A673 (cell line): ENCODE measurements around the gene LRRC23. TPM values are rescaled to one million over a fixed set of nuclear protein-coding genes. Genes with fewer than 3 reads are reported as not detected.

ENCODE experiments used
- BruUV-seq: library from RNA; stranded (reverse); fragments of 400-500 nt; replicated peaks from 2 replicates; lab custom pipeline; 2021; lab: Mats Ljungman, UMichigan
- CTCF ChIA-PET: fragments of 300-600 bp; sonication (Branson Sonifier 250); formaldehyde crosslinking; loops from one replicate; lab custom pipeline; 2022; ENCODE audit warnings: antibody characterized with exemption; lab: Charles Lee
- POLR2A ChIA-PET: fragments of 300-600 bp; sonication (Branson Sonifier 250); formaldehyde crosslinking; loops from one replicate; lab custom pipeline; 2022; ENCODE audit warnings: antibody characterized with exemption; ENCODE audit not compliant: low non-redundant PET; lab: Charles Lee
- DNase-seq: peaks from one replicate; pipeline ENCODE4 v3.0.0-alpha.2; 2015; ENCODE audit warnings: low spot score
- H3K27ac ChIP-seq: fragments of 200-600 bp; sonication (generic); 2 replicates; pipeline ENCODE4 v1.5.1; 2016; ENCODE audit warnings: mixed run types, low read depth, mild to moderate bottlenecking, mixed read lengths, antibody characterized with exemption, low read length; ENCODE audit not compliant: poor library complexity, severe bottlenecking
- H3K27me3 ChIP-seq: fragments of 200-600 bp; sonication (generic); replicated peaks from 2 replicates; pipeline ENCODE4 v1.6.1; 2017; ENCODE audit warnings: mixed run types, low read depth, mild to moderate bottlenecking, mixed read lengths, antibody characterized with exemption, low read length; ENCODE audit not compliant: insufficient read depth, poor library complexity
- H3K36me3 ChIP-seq: fragments of 200-600 bp; sonication (generic); 2 replicates; pipeline ENCODE4 v1.6.1; 2016; ENCODE audit warnings: mixed run types, mild to moderate bottlenecking, mixed read lengths, antibody characterized with exemption, low read length; ENCODE audit not compliant: insufficient read depth, poor library complexity, severe bottlenecking
- H3K4me1 ChIP-seq: fragments of 200-600 bp; sonication (generic); 2 replicates; pipeline ENCODE4 v1.6.1; 2017; ENCODE audit warnings: mixed run types, mild to moderate bottlenecking, mixed read lengths, antibody characterized with exemption, low read length; ENCODE audit not compliant: insufficient read depth, poor library complexity, severe bottlenecking
- H3K4me3 ChIP-seq: fragments of 200-600 bp; sonication (generic); 2 replicates; pipeline ENCODE4 v1.5.1; 2016; ENCODE audit warnings: low read depth, mixed run types, mild to moderate bottlenecking, mixed read lengths, low read length; ENCODE audit not compliant: poor library complexity, severe bottlenecking
- H3K9me3 ChIP-seq: fragments of 200-600 bp; sonication (generic); 2 replicates; pipeline ENCODE4 v1.6.1; 2016; ENCODE audit warnings: mixed run types, low read depth, mild to moderate bottlenecking, mixed read lengths, antibody characterized with exemption, low read length; ENCODE audit not compliant: poor library complexity, severe bottlenecking
- EZH2 ChIP-seq: fragments of 200-600 bp; sonication (generic); IDR thresholded peaks from 2 replicates; pipeline ENCODE4 v1.6.1; 2017; ENCODE audit warnings: borderline replicate concordance, low read depth, mild to moderate bottlenecking, mixed read lengths, antibody characterized with exemption, low read length; ENCODE audit not compliant: poor library complexity, severe bottlenecking
- intact Hi-C: fragments of 100-400 bp; cut with micrococcal nuclease; formaldehyde crosslinking; loops from one replicate; pipeline ENCODE4 v1.10.0; 2022; ENCODE audit not compliant: unreplicated experiment
- total RNA-seq: library from RNA; stranded (reverse); gene quantifications from 2 replicates; pipeline ENCODE4 v1.2.3, GENCODE V29; 2021
- TF ChIP-seq, protein P1 (sequence below): fragments of 300-800, 200-600 bp; sonication (generic); conservative IDR thresholded peaks from 2 replicates; pipeline ENCODE4 v1.5.1; 2017; ENCODE audit warnings: low read depth, mild to moderate bottlenecking, antibody characterized with exemption, low read length, moderate library complexity, mixed read lengths

The LRRC23 gene
- total RNA-seq, 1 experiment from 2014 or later: 7.7 TPM

DNA sequence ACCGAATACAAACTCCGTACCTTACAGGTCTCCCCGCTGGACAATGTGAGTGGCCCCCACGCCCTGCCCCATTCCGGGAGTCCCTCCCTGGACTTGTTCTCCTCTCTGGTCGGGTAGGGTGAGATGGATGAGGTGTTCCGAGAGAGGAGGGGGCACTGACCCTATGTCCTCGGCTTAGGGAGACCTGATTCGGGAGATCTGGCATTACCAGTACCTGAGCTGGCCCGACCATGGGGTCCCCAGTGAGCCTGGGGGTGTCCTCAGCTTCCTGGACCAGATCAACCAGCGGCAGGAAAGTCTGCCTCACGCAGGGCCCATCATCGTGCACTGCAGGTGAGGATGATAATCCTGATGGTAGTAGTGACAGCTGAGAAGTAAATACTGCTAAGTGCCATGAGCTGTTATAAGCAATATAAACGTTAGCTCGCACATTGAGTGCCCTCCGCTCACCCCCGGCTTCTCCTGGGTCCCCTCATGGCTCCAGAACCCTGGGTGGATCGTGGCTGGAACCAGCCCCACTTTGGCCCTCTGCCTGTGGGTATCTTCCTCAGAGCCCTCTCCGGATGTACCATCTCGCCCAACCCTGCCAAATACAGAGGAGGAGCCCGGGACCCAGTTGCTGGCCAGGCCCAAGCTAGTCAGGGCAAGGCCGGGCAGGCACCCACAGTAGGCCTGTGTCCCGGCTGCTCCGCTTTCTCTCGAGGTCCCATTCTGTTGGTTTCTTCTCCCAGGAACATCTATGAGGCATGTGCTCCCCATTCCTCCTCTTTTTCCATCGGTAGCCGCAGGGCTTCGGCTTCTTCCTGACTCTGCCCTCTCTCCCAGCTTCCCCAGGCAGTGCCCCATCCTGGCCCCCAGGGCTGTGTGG is 53.4 kb downstream of the LRRC23 start:
- BruUV-seq: no TSS peak
- Histone ChIP-seq H3K36me3 (no peaks in the 10 kb centered on the region), H3K27ac (peak overlapping the region; percentile 30), H3K4me1 (peaks cover 37% of the 10 kb centered on the region), H3K27me3 (no peaks in the 10 kb centered on the region), H3K9me3 (no peaks in the 10 kb centered on the region), H3K4me3 (no peak overlapping the region)
- TF ChIP-seq, protein P1, sequence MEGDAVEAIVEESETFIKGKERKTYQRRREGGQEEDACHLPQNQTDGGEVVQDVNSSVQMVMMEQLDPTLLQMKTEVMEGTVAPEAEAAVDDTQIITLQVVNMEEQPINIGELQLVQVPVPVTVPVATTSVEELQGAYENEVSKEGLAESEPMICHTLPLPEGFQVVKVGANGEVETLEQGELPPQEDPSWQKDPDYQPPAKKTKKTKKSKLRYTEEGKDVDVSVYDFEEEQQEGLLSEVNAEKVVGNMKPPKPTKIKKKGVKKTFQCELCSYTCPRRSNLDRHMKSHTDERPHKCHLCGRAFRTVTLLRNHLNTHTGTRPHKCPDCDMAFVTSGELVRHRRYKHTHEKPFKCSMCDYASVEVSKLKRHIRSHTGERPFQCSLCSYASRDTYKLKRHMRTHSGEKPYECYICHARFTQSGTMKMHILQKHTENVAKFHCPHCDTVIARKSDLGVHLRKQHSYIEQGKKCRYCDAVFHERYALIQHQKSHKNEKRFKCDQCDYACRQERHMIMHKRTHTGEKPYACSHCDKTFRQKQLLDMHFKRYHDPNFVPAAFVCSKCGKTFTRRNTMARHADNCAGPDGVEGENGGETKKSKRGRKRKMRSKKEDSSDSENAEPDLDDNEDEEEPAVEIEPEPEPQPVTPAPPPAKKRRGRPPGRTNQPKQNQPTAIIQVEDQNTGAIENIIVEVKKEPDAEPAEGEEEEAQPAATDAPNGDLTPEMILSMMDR: no peak
- no peak for TF ChIP-seq EZH2
- POLR2A ChIA-PET: no interaction called here
- intact Hi-C loops: no loop called here
- CTCF ChIA-PET: no interaction called here
- DNase-seq: no peak

DNA sequence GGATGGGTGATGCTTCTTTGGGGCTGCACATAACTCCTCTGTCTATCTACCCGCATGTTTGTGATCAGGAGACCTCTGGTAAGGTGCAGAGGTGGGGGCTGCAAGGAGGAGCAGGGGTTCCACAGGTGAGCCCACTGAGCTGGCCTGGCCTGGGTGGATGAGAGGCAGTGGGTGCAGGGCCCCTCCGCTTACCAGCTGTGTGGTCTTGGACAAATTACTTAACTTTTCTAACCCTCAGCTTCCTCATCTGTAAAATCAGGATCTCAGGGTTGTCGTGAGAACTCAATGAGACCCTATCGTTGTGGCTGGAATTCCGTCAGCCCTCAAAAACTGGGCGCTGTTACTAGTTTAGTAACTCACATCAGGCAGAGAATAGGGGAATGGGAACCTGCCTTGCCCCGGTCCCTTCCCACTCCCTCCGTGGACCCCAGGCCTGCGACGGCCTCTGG is 54.0 kb downstream of the LRRC23 start:
- no peaks in the 10 kb centered on the region for H3K27me3 ChIP-seq
- no peaks in the 10 kb centered on the region for H3K36me3 ChIP-seq
- no peak for DNase-seq
- peaks cover 36% of the 10 kb centered on the region for H3K4me1 ChIP-seq
- POLR2A ChIA-PET: no interaction called here
- H3K27ac ChIP-seq: peak overlapping the region; percentile 47
- intact Hi-C loops: no loop called here
- TF ChIP-seq EZH2: no peak
- TF ChIP-seq, protein P1: no peak
- CTCF ChIA-PET: no interaction called here
- H3K9me3 ChIP-seq: no peaks in the 10 kb centered on the region
- BruUV-seq: no TSS peak
- H3K4me3 ChIP-seq: no peak overlapping the region

DNA sequence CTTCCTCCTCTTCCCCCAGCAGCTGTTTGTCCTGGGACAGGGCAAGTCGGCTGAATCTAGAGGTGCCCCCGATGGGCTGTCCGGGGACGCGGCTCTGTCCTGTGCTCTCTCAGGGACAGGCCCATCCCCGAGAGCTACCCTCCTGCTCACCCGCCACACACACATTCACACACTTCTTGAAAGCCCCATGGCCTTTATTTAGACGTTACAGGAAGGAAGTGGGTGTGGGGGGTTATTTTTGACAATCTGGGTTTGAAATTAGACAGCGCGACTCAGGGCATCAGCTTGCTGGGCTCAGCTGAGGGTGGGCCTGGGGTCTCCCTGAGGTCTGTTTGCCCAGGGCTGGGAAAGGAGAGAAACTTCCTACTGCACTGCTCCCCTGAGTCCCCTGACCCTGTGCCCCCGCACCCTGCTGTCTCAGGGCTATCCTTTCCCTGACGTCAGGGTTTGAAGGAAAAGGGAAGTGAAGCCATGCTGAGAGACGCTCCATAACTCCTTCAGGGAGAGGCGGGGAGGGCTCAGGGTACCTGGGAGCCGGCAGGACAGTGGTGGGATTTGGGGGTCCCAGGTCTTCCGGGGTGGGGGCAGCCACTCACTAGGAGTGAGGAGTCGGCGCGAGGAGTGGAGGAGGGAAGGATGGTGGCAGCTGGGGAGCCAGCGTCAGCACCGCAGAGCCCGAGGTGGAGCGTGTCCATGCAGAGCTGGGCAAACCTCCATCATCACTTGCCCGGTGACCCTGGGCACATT is 54.6 kb downstream of the LRRC23 start:
- BruUV-seq: no TSS peak
- peak overlapping the region; percentile 47 for H3K27ac ChIP-seq
- no peaks in the 10 kb centered on the region for H3K9me3 ChIP-seq
- DNase-seq: no peak
- H3K4me3 ChIP-seq: no peak overlapping the region
- intact Hi-C loops: no loop called here
- CTCF ChIA-PET: no interaction called here
- H3K27me3 ChIP-seq: no peaks in the 10 kb centered on the region
- no peaks in the 10 kb centered on the region for H3K36me3 ChIP-seq
- TF ChIP-seq EZH2: no peak
- TF ChIP-seq, protein P1: no peak
- POLR2A ChIA-PET: interaction anchor here (0.9 kb wide), 1 partner anchor 12 kb away, joined by 3 read pairs; no protein-coding TSS in a partner anchor
- peaks cover 35% of the 10 kb centered on the region for H3K4me1 ChIP-seq
